ENCODE results near the gene NKX6-2. TPM values are rescaled to one million over a fixed set of nuclear protein-coding genes. Genes with fewer than 3 reads are reported as not detected.
A peak's percentile ranks its signal among the peaks of the same experiment; 100 is the strongest.

The NKX6-2 gene
- total RNA-seq, 6 experiments from 2014 or later, result not detected

DNA sequence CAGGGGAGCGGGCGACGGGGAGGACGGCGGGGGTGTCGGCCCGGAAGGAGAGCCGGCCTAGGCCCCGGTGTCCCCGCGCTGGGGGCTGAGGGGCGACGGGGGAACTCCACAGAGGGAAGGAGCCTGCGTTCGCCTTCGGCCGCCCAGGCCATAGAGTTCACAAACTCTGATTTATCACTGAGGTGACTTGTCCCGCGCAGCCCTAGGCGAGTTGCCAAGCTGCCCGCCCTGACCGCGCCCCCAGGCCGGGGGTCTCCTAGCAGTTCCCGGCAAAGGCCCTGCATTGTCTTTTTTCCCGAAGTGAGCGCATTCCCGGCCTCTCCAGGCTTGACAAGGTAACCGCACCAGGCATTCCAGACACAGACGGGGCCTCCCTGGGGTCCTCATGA lies 2.9 kb upstream of the NKX6-2 start:
- DNase-seq, result no peak
- TF ChIP-seq, protein P1, sequence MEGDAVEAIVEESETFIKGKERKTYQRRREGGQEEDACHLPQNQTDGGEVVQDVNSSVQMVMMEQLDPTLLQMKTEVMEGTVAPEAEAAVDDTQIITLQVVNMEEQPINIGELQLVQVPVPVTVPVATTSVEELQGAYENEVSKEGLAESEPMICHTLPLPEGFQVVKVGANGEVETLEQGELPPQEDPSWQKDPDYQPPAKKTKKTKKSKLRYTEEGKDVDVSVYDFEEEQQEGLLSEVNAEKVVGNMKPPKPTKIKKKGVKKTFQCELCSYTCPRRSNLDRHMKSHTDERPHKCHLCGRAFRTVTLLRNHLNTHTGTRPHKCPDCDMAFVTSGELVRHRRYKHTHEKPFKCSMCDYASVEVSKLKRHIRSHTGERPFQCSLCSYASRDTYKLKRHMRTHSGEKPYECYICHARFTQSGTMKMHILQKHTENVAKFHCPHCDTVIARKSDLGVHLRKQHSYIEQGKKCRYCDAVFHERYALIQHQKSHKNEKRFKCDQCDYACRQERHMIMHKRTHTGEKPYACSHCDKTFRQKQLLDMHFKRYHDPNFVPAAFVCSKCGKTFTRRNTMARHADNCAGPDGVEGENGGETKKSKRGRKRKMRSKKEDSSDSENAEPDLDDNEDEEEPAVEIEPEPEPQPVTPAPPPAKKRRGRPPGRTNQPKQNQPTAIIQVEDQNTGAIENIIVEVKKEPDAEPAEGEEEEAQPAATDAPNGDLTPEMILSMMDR (IDR thresholded peaks at IDR 0.05), result no peak

DNA sequence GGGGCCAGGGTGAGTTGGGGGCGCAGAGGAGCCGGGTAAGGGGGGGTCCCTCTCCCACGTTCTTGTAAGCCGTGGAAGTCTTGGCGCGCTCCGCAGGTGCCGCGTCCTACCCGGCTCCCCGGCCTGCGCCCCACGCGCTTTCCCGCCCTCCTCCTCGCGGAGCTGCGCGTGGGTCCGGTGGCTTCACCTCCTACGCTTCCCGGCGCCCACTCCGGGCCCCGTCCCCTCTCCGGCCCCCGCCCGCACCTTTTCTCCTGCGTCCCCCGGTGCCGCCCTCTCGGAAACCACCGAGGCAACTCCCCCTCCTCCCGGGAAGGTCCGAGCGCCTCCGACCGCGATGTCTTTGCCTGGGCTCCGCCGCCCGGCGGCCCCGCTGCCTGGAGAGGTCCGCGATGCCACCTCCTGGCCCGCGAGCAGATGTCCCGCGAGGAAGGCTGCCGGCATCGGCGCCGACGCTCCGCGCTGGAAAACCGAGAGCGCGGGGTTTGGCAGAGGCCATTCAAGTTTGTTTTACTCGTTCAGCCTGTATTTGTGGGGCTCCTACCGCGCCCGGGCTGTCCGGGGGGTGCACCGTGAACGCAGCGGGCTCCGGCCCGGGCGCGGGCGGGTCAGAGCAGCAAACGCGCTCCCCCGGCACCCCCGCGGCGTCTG lies 2.4 kb upstream of the NKX6-2 start:
- TF ChIP-seq, protein P1 (IDR thresholded peaks at IDR 0.05), result peak; percentile 32
- H3K27ac Mint-ChIP-seq, result no peak overlapping the region
- no peaks in the 10 kb centered on the region for H3K4me1 Mint-ChIP-seq (ENCODE audit: low read depth)
- no peak for DNase-seq
- H3K9me3 Mint-ChIP-seq, result peaks cover 6% of the 10 kb centered on the region
- no peak overlapping the region for H3K4me3 Mint-ChIP-seq
- H3K27me3 Mint-ChIP-seq (ENCODE audit: insufficient read depth), result peaks cover 18% of the 10 kb centered on the region
- peaks cover 5% of the 10 kb centered on the region for H3K36me3 Mint-ChIP-seq (ENCODE audit: low read depth)

More for the DNA sequence above, 2.9 kb upstream of the NKX6-2 start:
- peaks cover 13% of the 10 kb centered on the region for H3K27me3 Mint-ChIP-seq (ENCODE audit: insufficient read depth)
- peaks cover under 1% of the 10 kb centered on the region for H3K9me3 Mint-ChIP-seq
- H3K27ac Mint-ChIP-seq, result no peak overlapping the region
- H3K36me3 Mint-ChIP-seq (ENCODE audit: low read depth), result no peaks in the 10 kb centered on the region; the same call in 1 of the 2 replicates
- no peak overlapping the region for H3K4me3 Mint-ChIP-seq
- no peaks in the 10 kb centered on the region for H3K4me1 Mint-ChIP-seq (ENCODE audit: low read depth)

DNA sequence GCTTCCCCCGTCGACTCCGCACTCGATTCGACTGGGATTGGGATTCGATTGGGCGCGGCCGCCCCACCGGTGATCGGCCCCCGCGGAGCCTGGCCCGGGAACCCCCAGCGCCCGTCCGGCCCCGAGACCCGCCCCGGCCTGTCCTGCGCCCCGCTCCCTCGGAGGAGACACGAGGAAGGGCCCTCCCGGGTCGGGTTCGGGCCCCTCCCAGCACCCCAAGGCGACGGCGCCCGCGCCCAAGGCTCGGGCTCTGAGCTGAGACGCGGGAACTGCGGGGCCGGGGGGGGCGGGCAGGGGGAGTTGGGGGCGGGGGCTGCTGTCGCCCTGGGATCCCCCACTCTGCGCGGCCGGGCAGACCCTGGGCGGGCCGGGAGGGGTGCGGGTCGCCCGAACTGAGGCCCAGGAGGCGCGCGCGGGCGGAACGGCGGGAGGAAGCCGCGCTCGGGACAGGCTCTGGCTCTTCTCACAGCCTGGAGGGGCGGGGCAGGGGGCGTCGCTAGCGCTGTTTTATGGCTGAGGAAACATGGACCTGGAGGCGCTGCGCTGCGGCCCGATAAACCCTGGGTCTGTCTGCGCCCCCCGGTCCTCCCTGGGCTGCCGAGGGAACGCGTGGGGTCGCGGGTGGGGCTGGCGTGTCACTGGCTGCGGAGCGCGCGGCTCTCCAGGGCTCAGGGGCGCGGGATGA lies 1.7 kb upstream of the NKX6-2 start:
- Mint-ChIP-seq H3K9me3 (peaks cover 6% of the 10 kb centered on the region), H3K27me3 (ENCODE audit: insufficient read depth) (peaks cover 20% of the 10 kb centered on the region), H3K4me3 (no peak overlapping the region), H3K36me3 (ENCODE audit: low read depth) (peaks cover 11% of the 10 kb centered on the region), H3K4me1 (ENCODE audit: low read depth) (no peaks in the 10 kb centered on the region), H3K27ac (no peak overlapping the region)
- TF ChIP-seq, protein P1 (IDR thresholded peaks at IDR 0.05), result no peak
- DNase-seq, result no peak

DNA sequence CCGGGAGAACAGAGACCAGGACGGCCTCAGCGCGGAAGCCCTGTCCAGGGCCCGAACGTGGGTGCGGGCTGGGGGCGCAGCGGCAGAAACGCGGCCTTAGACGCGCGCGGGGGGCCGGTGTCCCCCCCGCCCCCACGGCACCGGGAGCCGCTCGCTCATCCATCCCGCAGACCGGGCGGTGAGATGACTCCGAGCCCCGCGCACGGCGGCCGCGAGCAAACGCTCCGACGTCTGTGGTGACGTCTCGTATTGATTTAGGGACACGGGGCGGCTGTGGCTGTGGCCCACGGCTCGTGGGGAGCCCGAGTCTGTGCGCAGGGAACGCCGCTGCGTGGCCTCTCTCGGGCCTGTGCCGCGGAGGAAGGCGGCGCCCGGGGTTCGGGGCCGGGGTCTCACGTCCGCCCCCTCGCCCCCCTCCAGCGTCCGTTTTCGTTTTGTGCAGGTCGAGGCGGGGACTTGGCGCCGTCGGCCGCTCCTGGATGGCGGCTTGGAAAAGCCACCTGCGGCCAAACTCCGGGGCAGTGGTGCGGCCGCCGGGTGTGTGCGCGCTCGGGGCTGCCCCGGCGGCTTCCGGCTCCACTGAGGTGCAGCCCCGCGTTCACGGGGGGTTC lies 1.0 kb upstream of the NKX6-2 start:
- peaks cover 20% of the 10 kb centered on the region for H3K27me3 Mint-ChIP-seq (ENCODE audit: insufficient read depth)
- peaks cover 13% of the 10 kb centered on the region for H3K36me3 Mint-ChIP-seq (ENCODE audit: low read depth)
- TF ChIP-seq, protein P1 (IDR thresholded peaks at IDR 0.05), result no peak
- H3K9me3 Mint-ChIP-seq, result peaks cover 6% of the 10 kb centered on the region
- no peak for DNase-seq
- H3K4me3 Mint-ChIP-seq, result no peak overlapping the region
- H3K4me1 Mint-ChIP-seq (ENCODE audit: low read depth), result no peaks in the 10 kb centered on the region
- no peak overlapping the region for H3K27ac Mint-ChIP-seq

DNA sequence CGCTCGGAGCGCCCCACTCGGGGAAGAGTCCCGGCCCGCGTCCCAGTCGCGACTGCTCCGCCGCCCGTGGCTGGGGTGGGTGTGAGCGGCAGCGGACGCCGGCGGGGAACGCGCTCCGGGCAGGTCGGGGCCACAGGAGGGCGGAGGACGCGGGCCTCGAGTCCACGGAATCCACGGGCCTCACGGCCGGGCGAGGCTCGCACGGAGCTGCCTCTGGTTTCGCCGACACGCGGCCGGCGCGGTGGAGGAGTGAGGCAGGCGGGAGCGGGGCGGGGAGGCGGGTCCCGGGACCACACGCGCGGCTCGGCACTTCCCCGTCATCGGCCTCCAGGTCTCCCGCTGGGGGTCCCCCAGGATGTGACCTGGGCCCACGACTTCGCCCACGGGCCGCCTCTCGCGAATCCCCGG lies 533 bp upstream of the NKX6-2 start:
- H3K9me3 Mint-ChIP-seq, result peaks cover 6% of the 10 kb centered on the region
- no peak overlapping the region for H3K27ac Mint-ChIP-seq
- H3K4me1 Mint-ChIP-seq (ENCODE audit: low read depth), result no peaks in the 10 kb centered on the region
- H3K4me3 Mint-ChIP-seq, result no peak overlapping the region
- DNase-seq, result no peak
- H3K27me3 Mint-ChIP-seq (ENCODE audit: insufficient read depth), result peaks cover 24% of the 10 kb centered on the region
- TF ChIP-seq, protein P1 (IDR thresholded peaks at IDR 0.05), result no peak
- H3K36me3 Mint-ChIP-seq (ENCODE audit: low read depth), result peaks cover 17% of the 10 kb centered on the region

Data from HFFc6 (cell line).